A673 (cell line): ENCODE data around the gene POLG. TPM values are rescaled to one million over a fixed set of nuclear protein-coding genes. Genes with fewer than 3 reads are reported as not detected.

ENCODE experiments used
- BruUV-seq: library from RNA; stranded (reverse); fragments of 400-500 nt; replicated peaks from 2 replicates; lab custom pipeline; 2021; lab: Mats Ljungman, UMichigan
- CTCF ChIA-PET: fragments of 300-600 bp; sonication (Branson Sonifier 250); formaldehyde crosslinking; loops from one replicate; lab custom pipeline; 2022; ENCODE audit warnings: antibody characterized with exemption; lab: Charles Lee
- POLR2A ChIA-PET: fragments of 300-600 bp; sonication (Branson Sonifier 250); formaldehyde crosslinking; loops from one replicate; lab custom pipeline; 2022; ENCODE audit warnings: antibody characterized with exemption; ENCODE audit not compliant: low non-redundant PET; lab: Charles Lee
- DNase-seq: peaks from one replicate; pipeline ENCODE4 v3.0.0-alpha.2; 2015; ENCODE audit warnings: low spot score
- H3K27ac ChIP-seq: fragments of 200-600 bp; sonication (generic); 2 replicates; pipeline ENCODE4 v1.5.1; 2016; ENCODE audit warnings: mixed run types, low read depth, mild to moderate bottlenecking, mixed read lengths, antibody characterized with exemption, low read length; ENCODE audit not compliant: poor library complexity, severe bottlenecking
- H3K27me3 ChIP-seq: fragments of 200-600 bp; sonication (generic); replicated peaks from 2 replicates; pipeline ENCODE4 v1.6.1; 2017; ENCODE audit warnings: mixed run types, low read depth, mild to moderate bottlenecking, mixed read lengths, antibody characterized with exemption, low read length; ENCODE audit not compliant: insufficient read depth, poor library complexity
- H3K36me3 ChIP-seq: fragments of 200-600 bp; sonication (generic); 2 replicates; pipeline ENCODE4 v1.6.1; 2016; ENCODE audit warnings: mixed run types, mild to moderate bottlenecking, mixed read lengths, antibody characterized with exemption, low read length; ENCODE audit not compliant: insufficient read depth, poor library complexity, severe bottlenecking
- H3K4me1 ChIP-seq: fragments of 200-600 bp; sonication (generic); 2 replicates; pipeline ENCODE4 v1.6.1; 2017; ENCODE audit warnings: mixed run types, mild to moderate bottlenecking, mixed read lengths, antibody characterized with exemption, low read length; ENCODE audit not compliant: insufficient read depth, poor library complexity, severe bottlenecking
- H3K4me3 ChIP-seq: fragments of 200-600 bp; sonication (generic); 2 replicates; pipeline ENCODE4 v1.5.1; 2016; ENCODE audit warnings: low read depth, mixed run types, mild to moderate bottlenecking, mixed read lengths, low read length; ENCODE audit not compliant: poor library complexity, severe bottlenecking
- H3K9me3 ChIP-seq: fragments of 200-600 bp; sonication (generic); 2 replicates; pipeline ENCODE4 v1.6.1; 2016; ENCODE audit warnings: mixed run types, low read depth, mild to moderate bottlenecking, mixed read lengths, antibody characterized with exemption, low read length; ENCODE audit not compliant: poor library complexity, severe bottlenecking
- EZH2 ChIP-seq: fragments of 200-600 bp; sonication (generic); IDR thresholded peaks from 2 replicates; pipeline ENCODE4 v1.6.1; 2017; ENCODE audit warnings: borderline replicate concordance, low read depth, mild to moderate bottlenecking, mixed read lengths, antibody characterized with exemption, low read length; ENCODE audit not compliant: poor library complexity, severe bottlenecking
- intact Hi-C: fragments of 100-400 bp; cut with micrococcal nuclease; formaldehyde crosslinking; loops from one replicate; pipeline ENCODE4 v1.10.0; 2022; ENCODE audit not compliant: unreplicated experiment
- total RNA-seq: library from RNA; stranded (reverse); gene quantifications from 2 replicates; pipeline ENCODE4 v1.2.3, GENCODE V29; 2021
- TF ChIP-seq, protein P1 (sequence below): fragments of 300-800, 200-600 bp; sonication (generic); conservative IDR thresholded peaks from 2 replicates; pipeline ENCODE4 v1.5.1; 2017; ENCODE audit warnings: low read depth, mild to moderate bottlenecking, antibody characterized with exemption, low read length, moderate library complexity, mixed read lengths

POLG gene
- total RNA-seq, 1 experiment from 2014 or later, result 166 TPM

- no peak for TF ChIP-seq EZH2
- TF ChIP-seq, protein P1, sequence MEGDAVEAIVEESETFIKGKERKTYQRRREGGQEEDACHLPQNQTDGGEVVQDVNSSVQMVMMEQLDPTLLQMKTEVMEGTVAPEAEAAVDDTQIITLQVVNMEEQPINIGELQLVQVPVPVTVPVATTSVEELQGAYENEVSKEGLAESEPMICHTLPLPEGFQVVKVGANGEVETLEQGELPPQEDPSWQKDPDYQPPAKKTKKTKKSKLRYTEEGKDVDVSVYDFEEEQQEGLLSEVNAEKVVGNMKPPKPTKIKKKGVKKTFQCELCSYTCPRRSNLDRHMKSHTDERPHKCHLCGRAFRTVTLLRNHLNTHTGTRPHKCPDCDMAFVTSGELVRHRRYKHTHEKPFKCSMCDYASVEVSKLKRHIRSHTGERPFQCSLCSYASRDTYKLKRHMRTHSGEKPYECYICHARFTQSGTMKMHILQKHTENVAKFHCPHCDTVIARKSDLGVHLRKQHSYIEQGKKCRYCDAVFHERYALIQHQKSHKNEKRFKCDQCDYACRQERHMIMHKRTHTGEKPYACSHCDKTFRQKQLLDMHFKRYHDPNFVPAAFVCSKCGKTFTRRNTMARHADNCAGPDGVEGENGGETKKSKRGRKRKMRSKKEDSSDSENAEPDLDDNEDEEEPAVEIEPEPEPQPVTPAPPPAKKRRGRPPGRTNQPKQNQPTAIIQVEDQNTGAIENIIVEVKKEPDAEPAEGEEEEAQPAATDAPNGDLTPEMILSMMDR, result no peak
- DNase-seq, result no peak
- no peak overlapping the region for H3K27ac ChIP-seq
- no peaks in the 10 kb centered on the region for H3K27me3 ChIP-seq
- POLR2A ChIA-PET, result no interaction called here
- H3K36me3 ChIP-seq, result peaks cover 82% of the 10 kb centered on the region
- BruUV-seq, result no TSS peak
- no peaks in the 10 kb centered on the region for H3K9me3 ChIP-seq
- H3K4me3 ChIP-seq, result no peak overlapping the region
- intact Hi-C loops, result no loop called here
- H3K4me1 ChIP-seq, result no peaks in the 10 kb centered on the region
- CTCF ChIA-PET, result no interaction called here
Observed at GRCh38 chr15:89308236-89308635, 26.4 kb downstream of the POLG start.

DNA sequence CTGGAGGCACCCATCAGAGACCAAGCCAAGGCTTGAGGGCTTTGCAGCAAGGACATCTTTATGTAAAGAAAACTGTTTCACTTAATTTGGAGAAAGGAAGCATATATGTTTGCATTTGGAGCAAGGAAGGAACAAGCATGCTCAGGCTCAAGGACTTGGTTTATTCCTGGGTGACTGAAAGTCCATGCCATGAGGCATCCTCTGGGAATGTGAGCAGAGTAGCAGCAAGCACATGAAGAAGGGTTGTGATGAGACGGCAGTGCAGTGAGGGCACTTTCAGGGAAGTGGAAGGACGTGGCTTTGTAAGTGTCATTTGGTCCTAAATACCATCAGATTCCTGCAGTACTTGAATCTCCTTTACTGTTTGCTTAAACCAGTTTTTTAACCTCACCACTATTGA lies 26.8 kb downstream of the POLG start:
- Histone ChIP-seq H3K4me1 (no peaks in the 10 kb centered on the region), H3K9me3 (no peaks in the 10 kb centered on the region), H3K4me3 (no peak overlapping the region), H3K27me3 (no peaks in the 10 kb centered on the region), H3K27ac (no peak overlapping the region), H3K36me3 (peaks cover 79% of the 10 kb centered on the region)
- DNase-seq, result no peak
- TF ChIP-seq, protein P1, result no peak
- TF ChIP-seq EZH2, result no peak
- intact Hi-C loops, result no loop called here
- BruUV-seq, result no TSS peak
- CTCF ChIA-PET, result no interaction called here
- POLR2A ChIA-PET, result no interaction called here

GRCh38 chr15:89307046-89307587 lies 27.5 kb downstream of the POLG start:
- H3K4me1 ChIP-seq, result no peaks in the 10 kb centered on the region
- no peaks in the 10 kb centered on the region for H3K9me3 ChIP-seq
- ChIA-PET CTCF (interaction anchor here (0.8 kb wide), 1 partner anchor 101 kb away, joined by 3 read pairs; no protein-coding TSS in a partner anchor), POLR2A (no interaction called here)
- no peak for TF ChIP-seq EZH2
- TF ChIP-seq, protein P1, result no peak
- H3K27ac ChIP-seq, result no peak overlapping the region
- BruUV-seq, result no TSS peak
- H3K27me3 ChIP-seq, result no peaks in the 10 kb centered on the region
- intact Hi-C loops, result no loop called here
- H3K4me3 ChIP-seq, result no peak overlapping the region
- H3K36me3 ChIP-seq, result peaks cover 76% of the 10 kb centered on the region
- no peak for DNase-seq
